WERI-Rb-1 (cell line): ENCODE results near the gene TMEM236.

ENCODE experiments used
- DNase-seq: peaks from one replicate; pipeline ENCODE4 v3.0.0-alpha.2; 2020
- H3K27ac ChIP-seq: fragments of 250-450 bp; sonication (Bioruptor Pico); 2 replicates; pipeline ENCODE4 v1.5.1; 2020; ENCODE audit warnings: mild to moderate bottlenecking, moderate library complexity
- H3K27me3 ChIP-seq: fragments of 250-450 bp; sonication (Bioruptor Pico); 2 replicates; pipeline ENCODE4 v1.5.1; 2021; ENCODE audit warnings: mild to moderate bottlenecking, low read depth, moderate library complexity; ENCODE audit not compliant: insufficient read depth, severe bottlenecking
- H3K36me3 ChIP-seq: fragments of 250-450 bp; sonication (Bioruptor Pico); 2 replicates; pipeline ENCODE4 v1.5.1; 2020; ENCODE audit warnings: mild to moderate bottlenecking, moderate library complexity
- H3K4me3 ChIP-seq: 2 replicates; pipeline ENCODE4 v1.5.1; 2011; ENCODE audit warnings: low read depth, mild to moderate bottlenecking, control low read depth, low read length
- H3K9me3 ChIP-seq: fragments of 250-450 bp; sonication (Bioruptor Pico); 2 replicates; pipeline ENCODE4 v1.5.1; 2021; ENCODE audit warnings: mild to moderate bottlenecking, moderate library complexity; ENCODE audit not compliant: severe bottlenecking
- CTCF ChIP-seq: IDR thresholded peaks from 2 replicates; pipeline ENCODE4 v1.5.1; 2011; ENCODE audit warnings: low read depth, mild to moderate bottlenecking, control low read depth, inconsistent platforms, low read length

TMEM236 gene

GRCh38 chr10:17743437-17743836, 8.6 kb upstream of the TMEM236 start:
- no peak overlapping the region for H3K4me3 ChIP-seq
- TF ChIP-seq CTCF, result no peak
- H3K27ac ChIP-seq, result no peak overlapping the region
- no peaks in the 10 kb centered on the region for H3K36me3 ChIP-seq
- H3K9me3 ChIP-seq, result no peaks in the 10 kb centered on the region
- no peak for DNase-seq
- H3K27me3 ChIP-seq, result no peaks in the 10 kb centered on the region

GRCh38 chr10:17744341-17744861, 7.6 kb upstream of the TMEM236 start:
- Histone ChIP-seq H3K9me3 (no peaks in the 10 kb centered on the region), H3K36me3 (no peaks in the 10 kb centered on the region), H3K4me3 (no peak overlapping the region), H3K27me3 (no peaks in the 10 kb centered on the region), H3K27ac (no peak overlapping the region)
- DNase-seq, result no peak
- TF ChIP-seq CTCF, result no peak

- H3K27me3 ChIP-seq, result no peaks in the 10 kb centered on the region
- no peaks in the 10 kb centered on the region for H3K36me3 ChIP-seq
- no peak for DNase-seq
- no peak overlapping the region for H3K4me3 ChIP-seq
- H3K27ac ChIP-seq, result no peak overlapping the region
- TF ChIP-seq CTCF, result no peak
- no peaks in the 10 kb centered on the region for H3K9me3 ChIP-seq
These were observed 4.0 kb upstream of the TMEM236 start for GRCh38 chr10:17747883-17748550.

GRCh38 chr10:17749890-17750289, 2.1 kb upstream of the TMEM236 start:
- Histone ChIP-seq H3K4me3 (no peak overlapping the region), H3K36me3 (no peaks in the 10 kb centered on the region), H3K27me3 (no peaks in the 10 kb centered on the region), H3K27ac (no peak overlapping the region), H3K9me3 (no peaks in the 10 kb centered on the region)
- no peak for TF ChIP-seq CTCF
- DNase-seq, result no peak

- DNase-seq, result no peak
- H3K36me3 ChIP-seq, result no peaks in the 10 kb centered on the region
- no peak overlapping the region for H3K27ac ChIP-seq
- no peaks in the 10 kb centered on the region for H3K27me3 ChIP-seq
- no peaks in the 10 kb centered on the region for H3K9me3 ChIP-seq
- TF ChIP-seq CTCF, result no peak
- no peak overlapping the region for H3K4me3 ChIP-seq
These were observed 4.7 kb downstream of the TMEM236 start for GRCh38 chr10:17756557-17757217.
